Fibroblast of pulmonary artery (primary cell): Measurements from ENCODE around the gene DUSP1.
A peak's percentile ranks its signal among the peaks of the same experiment; 100 is the strongest.

ENCODE experiments used
- DNase-seq: peaks from one replicate; pipeline ENCODE4 v3.0.0-alpha.2; 2010; ENCODE audit warnings: low read depth
- H3K4me3 ChIP-seq: replicated peaks from 2 replicates; pipeline ENCODE4 v1.5.1; 2011; ENCODE audit warnings: low read depth, mild to moderate bottlenecking, control low read depth, low read length, moderate library complexity
- CTCF ChIP-seq: IDR thresholded peaks from 2 replicates; pipeline ENCODE4 v1.5.1; 2011; ENCODE audit warnings: mild to moderate bottlenecking, control low read depth, low read length, inconsistent platforms; ENCODE audit errors: missing control alignments

DUSP1 gene

GRCh38 chr5:172739375-172739774 is 31.6 kb downstream of the DUSP1 start:
- DNase-seq = no peak
- no peak for TF ChIP-seq CTCF
- no peak overlapping the region for H3K4me3 ChIP-seq

DNA sequence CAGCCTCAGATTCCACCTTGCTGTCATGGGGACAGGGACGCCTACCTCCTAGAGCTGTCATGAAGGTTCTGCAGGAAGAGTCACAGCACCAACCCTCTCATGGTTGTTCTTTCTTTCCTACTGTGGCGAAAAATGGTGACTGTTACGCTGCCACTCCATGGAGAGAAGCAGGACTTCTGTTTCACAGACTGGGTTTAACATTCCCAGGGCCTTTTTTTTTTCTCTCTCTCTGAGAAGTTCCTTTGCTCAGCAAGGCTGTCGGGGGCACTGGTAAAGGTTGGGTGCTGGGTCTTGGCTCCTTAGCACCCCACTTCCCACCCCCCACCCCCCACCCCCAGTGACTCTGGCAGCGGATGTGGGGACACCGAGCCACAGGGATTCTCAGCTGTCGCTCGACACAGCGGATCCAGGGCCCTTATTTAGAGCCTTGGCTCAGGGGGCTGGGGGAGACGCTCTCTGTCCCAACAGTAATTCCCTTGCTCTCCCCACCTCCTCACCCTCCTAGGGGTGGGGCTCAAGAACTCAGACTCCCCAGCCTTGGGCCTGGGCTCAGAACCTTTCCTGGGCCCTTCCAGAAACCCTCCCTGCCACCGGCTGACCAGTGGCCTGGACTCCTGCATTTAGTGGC is 34.4 kb downstream of the DUSP1 start:
- no peak for TF ChIP-seq CTCF
- no peak overlapping the region for H3K4me3 ChIP-seq
- no peak for DNase-seq

GRCh38 chr5:172735141-172735831 is 35.7 kb downstream of the DUSP1 start:
- no peak for TF ChIP-seq CTCF
- no peak for DNase-seq
- H3K4me3 ChIP-seq = no peak overlapping the region

GRCh38 chr5:172733974-172734346 is 37.0 kb downstream of the DUSP1 start:
- DNase-seq = no peak
- no peak for TF ChIP-seq CTCF

DNA sequence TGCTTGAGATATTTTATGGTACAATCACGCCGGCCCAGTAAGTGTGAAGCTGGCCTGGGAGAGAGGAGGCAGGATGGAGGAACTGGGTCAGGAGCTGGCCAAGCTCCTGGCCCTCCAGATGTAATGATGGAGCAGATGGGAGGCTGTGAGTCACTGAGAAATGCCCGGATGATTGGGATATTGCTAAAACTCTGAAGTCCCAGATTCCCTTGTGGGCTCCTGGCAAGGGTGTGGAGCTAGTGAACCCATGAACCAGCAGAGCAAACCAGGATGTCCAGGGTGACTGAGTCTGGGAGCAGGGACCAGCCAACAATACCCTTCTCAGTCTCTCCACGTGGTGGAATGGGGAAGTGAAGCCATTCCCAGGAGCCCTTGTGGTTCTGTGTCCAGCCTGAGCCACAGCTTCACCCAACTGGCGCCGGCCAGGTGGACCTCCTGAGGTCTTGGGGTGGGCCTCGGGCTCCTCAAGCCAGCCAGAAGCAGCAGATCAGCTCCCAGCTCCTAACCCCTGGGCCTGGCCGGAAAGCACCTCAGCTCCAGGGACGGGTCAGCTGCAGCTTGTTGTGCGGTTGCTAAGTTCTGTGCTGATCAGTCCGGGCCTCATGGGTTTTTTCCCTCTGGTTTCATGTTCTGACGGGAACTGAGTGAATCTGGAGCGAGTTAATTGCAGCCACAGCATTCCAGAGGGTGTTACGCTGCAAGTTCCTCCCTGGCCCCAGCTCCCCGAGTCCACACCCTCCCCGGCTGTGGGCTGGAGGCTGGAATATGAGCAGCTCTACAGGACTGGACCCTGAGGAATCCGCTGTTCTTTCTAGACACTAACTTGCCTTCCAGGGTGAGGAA is 37.6 kb downstream of the DUSP1 start:
- H3K4me3 ChIP-seq = no peak overlapping the region
- no peak for TF ChIP-seq CTCF
- DNase-seq = peak; percentile 92

More at GRCh38 chr5:172733974-172734346, 37.0 kb downstream of the DUSP1 start:
- H3K4me3 ChIP-seq = no peak overlapping the region

GRCh38 chr5:172732201-172732865 is 38.7 kb downstream of the DUSP1 start:
- no peak overlapping the region for H3K4me3 ChIP-seq
- no peak for TF ChIP-seq CTCF
- no peak for DNase-seq
